ENCODE measurements around the gene C7orf33.

GRCh38 chr7:148579366-148579765, 11.2 kb upstream of the C7orf33 start:
- TF ChIP-seq CTCF (IDR thresholded peaks at IDR 0.05) (no peak), POLR2A (IDR thresholded peaks at IDR 0.05) (no peak)

Measured in heart left ventricle (tissue), 13 donors.